Measurements from ENCODE around the gene CMTM7. TPM values are rescaled to one million over a fixed set of nuclear protein-coding genes. Genes with fewer than 3 reads are reported as not detected.
A peak's percentile ranks its signal among the peaks of the same experiment; 100 is the strongest.

Gene CMTM7
- total and polyA plus RNA-seq, 2 of the 8 experiments (the other 6 are each of a cell fraction or from before 2014, with no cell fraction given) = 33.3 to 65.8 TPM

GRCh38 chr3:32502118-32502945 lies 110.7 kb downstream of the CMTM7 start, which contains the start of gene CMTM6 (continued):
- TF ChIP-seq CHD7 (IDR thresholded peaks at IDR 0.05; ENCODE audit: insufficient replicate concordance, low read length) (no peak), CREB1 (IDR thresholded peaks at IDR 0.05) (no peak), CBX5 (IDR thresholded peaks at IDR 0.05; ENCODE audit: low read depth, low read length) (no peak), JUND (IDR thresholded peaks at IDR 0.05; ENCODE audit: low read length) (no peak), CHD1 (IDR thresholded peaks at IDR 0.05; ENCODE audit: low read depth, low read length) (no peak), YY1 (IDR thresholded peaks at IDR 0.05; ENCODE audit: low read depth, low read length) (no peak), CBX8 (IDR thresholded peaks at IDR 0.05; ENCODE audit: borderline replicate concordance, low read depth, low read length) (no peak), PHF8 (conservative IDR thresholded peaks at IDR 0.05; ENCODE audit: low read depth, low read length) (peak; percentile 78), EGR1 (IDR thresholded peaks at IDR 0.05; ENCODE audit: borderline replicate concordance, low read depth, low read length) (peak; percentile 61; the same call in 1 of the 2 replicates), POLR2A (IDR thresholded peaks at IDR 0.05; ENCODE audit: control extremely low read depth in 1 of 2, low read depth in 2 of 2, low read length in 2 of 2) (peak in 1 of 2 experiments; percentile 76; a peak in 2 of 3 replicates)
